Activated T-cell treated with anti-CD3 and anti-CD28 coated beads, Interleukin-2, amount 50 U/mL, for 4 hours (primary cell): ENCODE data around the gene SERTAD2. TPM values are rescaled to one million over a fixed set of nuclear protein-coding genes. Genes with fewer than 3 reads are reported as not detected.
A peak's percentile ranks its signal among the peaks of the same experiment; 100 is the strongest.

ENCODE experiments used
- ATAC-seq, 2 donors: fragments of 200-7000 bp; cut with Tn5 transposase; one replicate each; pipeline ENCODE4 v1.10.0; 2021
- DNase-seq: peaks from one replicate; pipeline ENCODE4 v3.0.0-alpha.2; 2020
- H3K27me3 Mint-ChIP-seq: one replicate; pipeline ENCODE4 v1.8.0; 2021; ENCODE audit warnings: low read depth, mixed read lengths
- H3K36me3 Mint-ChIP-seq: one replicate; pipeline ENCODE4 v1.8.0; 2022; ENCODE audit warnings: mixed read lengths; ENCODE audit not compliant: insufficient read depth
- H3K4me1 Mint-ChIP-seq: one replicate; pipeline ENCODE4 v1.8.0; 2021; ENCODE audit warnings: low read depth, mixed read lengths
- H3K4me3 Mint-ChIP-seq: one replicate; pipeline ENCODE4 v1.8.0; 2021; ENCODE audit warnings: mild to moderate bottlenecking, moderate library complexity, mixed read lengths
- H3K9me3 Mint-ChIP-seq: one replicate; pipeline ENCODE4 v1.8.0; 2021; ENCODE audit warnings: mixed read lengths
- total RNA-seq, 3 donors: library from RNA; stranded (reverse); gene quantifications; one replicate each; pipeline ENCODE4 v1.2.1, GENCODE V29; 2021

The SERTAD2 gene
- total RNA-seq: 10 to 100 TPM; 10.5 to 14.2 (median 12.7) TPM

- Mint-ChIP-seq H3K27me3 (no peaks in the 10 kb centered on the region), H3K4me3 (peak within 1 kb of the TSS; percentile 97), H3K36me3 (no peaks in the 10 kb centered on the region), H3K9me3 (no peaks in the 10 kb centered on the region), H3K4me1 (peaks cover 66% of the 10 kb centered on the region)
- ATAC-seq (peak; percentile 84 to 85), DNase-seq (peak; percentile 83)
These were observed at the start of gene SERTAD2 for GRCh38 chr2:64653109-64654062. Gene SERTAD2, minus strand, starts transcription at chr2:64653913. Its CDS starts 17,042 bp downstream, at chr2:64636871.

- peaks cover 45% of the 10 kb centered on the region for H3K4me1 Mint-ChIP-seq
- no peaks in the 10 kb centered on the region for H3K9me3 Mint-ChIP-seq
- H3K27me3 Mint-ChIP-seq: no peaks in the 10 kb centered on the region
- no peak for DNase-seq
- H3K36me3 Mint-ChIP-seq: no peaks in the 10 kb centered on the region
- peak overlapping the region; percentile 36 for H3K4me3 Mint-ChIP-seq
- peak; percentile 61 to 65 for ATAC-seq
These were observed 46.6 kb upstream of the SERTAD2 start for GRCh38 chr2:64700133-64700809.

- no peaks in the 10 kb centered on the region for H3K36me3 Mint-ChIP-seq
These were observed 46.0 kb upstream of the SERTAD2 start for GRCh38 chr2:64699712-64700111.

GRCh38 chr2:64698668-64699444 is 45.1 kb upstream of the SERTAD2 start:
- peak; percentile 90 to 92 for ATAC-seq
- no peak for DNase-seq
- H3K4me1 Mint-ChIP-seq: peaks cover 45% of the 10 kb centered on the region
- H3K9me3 Mint-ChIP-seq: no peaks in the 10 kb centered on the region
- no peaks in the 10 kb centered on the region for H3K36me3 Mint-ChIP-seq
- no peaks in the 10 kb centered on the region for H3K27me3 Mint-ChIP-seq
- H3K4me3 Mint-ChIP-seq: peak overlapping the region; percentile 2

More at GRCh38 chr2:64699712-64700111, 46.0 kb upstream of the SERTAD2 start:
- no peaks in the 10 kb centered on the region for H3K27me3 Mint-ChIP-seq
- peak overlapping the region; percentile 36 for H3K4me3 Mint-ChIP-seq
- H3K9me3 Mint-ChIP-seq: no peaks in the 10 kb centered on the region
- H3K4me1 Mint-ChIP-seq: peaks cover 45% of the 10 kb centered on the region
- ATAC-seq: peak; percentile 30 to 42
- no peak for DNase-seq

- ATAC-seq (no peak), DNase-seq (no peak)
- H3K36me3 Mint-ChIP-seq: no peaks in the 10 kb centered on the region
- no peaks in the 10 kb centered on the region for H3K9me3 Mint-ChIP-seq
- H3K4me1 Mint-ChIP-seq: peaks cover 45% of the 10 kb centered on the region
- no peaks in the 10 kb centered on the region for H3K27me3 Mint-ChIP-seq
- H3K4me3 Mint-ChIP-seq: peak overlapping the region; percentile 0
These were observed 44.5 kb upstream of the SERTAD2 start for GRCh38 chr2:64698177-64698643.

GRCh38 chr2:64697297-64698176 is 43.8 kb upstream of the SERTAD2 start:
- DNase-seq (no peak), ATAC-seq (no peak)
- Mint-ChIP-seq H3K4me3 (no peak overlapping the region), H3K9me3 (no peaks in the 10 kb centered on the region), H3K4me1 (peaks cover 45% of the 10 kb centered on the region), H3K27me3 (no peaks in the 10 kb centered on the region), H3K36me3 (no peaks in the 10 kb centered on the region)

- Mint-ChIP-seq H3K27me3 (no peaks in the 10 kb centered on the region), H3K4me1 (peaks cover 45% of the 10 kb centered on the region), H3K9me3 (no peaks in the 10 kb centered on the region), H3K4me3 (no peak overlapping the region), H3K36me3 (peaks cover 2% of the 10 kb centered on the region)
- ATAC-seq (no peak), DNase-seq (no peak)
These were observed 42.9 kb upstream of the SERTAD2 start for GRCh38 chr2:64696636-64697035.

GRCh38 chr2:64695721-64696261 is 42.1 kb upstream of the SERTAD2 start:
- no peak for ATAC-seq
- no peaks in the 10 kb centered on the region for H3K27me3 Mint-ChIP-seq
- DNase-seq: no peak
- H3K4me1 Mint-ChIP-seq: peaks cover 42% of the 10 kb centered on the region
- peaks cover 2% of the 10 kb centered on the region for H3K36me3 Mint-ChIP-seq
- no peaks in the 10 kb centered on the region for H3K9me3 Mint-ChIP-seq
- H3K4me3 Mint-ChIP-seq: no peak overlapping the region

- ATAC-seq: no peak
- no peaks in the 10 kb centered on the region for H3K27me3 Mint-ChIP-seq
- peaks cover 17% of the 10 kb centered on the region for H3K4me1 Mint-ChIP-seq
- H3K4me3 Mint-ChIP-seq: no peak overlapping the region
- DNase-seq: no peak
- no peaks in the 10 kb centered on the region for H3K9me3 Mint-ChIP-seq
- H3K36me3 Mint-ChIP-seq: peaks cover 2% of the 10 kb centered on the region
These were observed 38.7 kb upstream of the SERTAD2 start for GRCh38 chr2:64692401-64692800.

GRCh38 chr2:64688909-64689308 is 35.2 kb upstream of the SERTAD2 start:
- Mint-ChIP-seq H3K4me3 (no peak overlapping the region), H3K27me3 (no peaks in the 10 kb centered on the region), H3K4me1 (peaks cover 6% of the 10 kb centered on the region), H3K9me3 (no peaks in the 10 kb centered on the region), H3K36me3 (peaks cover 2% of the 10 kb centered on the region)
- no peak for ATAC-seq
- no peak for DNase-seq

GRCh38 chr2:64686283-64686956 is 32.7 kb upstream of the SERTAD2 start:
- no peak for ATAC-seq
- no peaks in the 10 kb centered on the region for H3K9me3 Mint-ChIP-seq

GRCh38 chr2:64685430-64685829 is 31.7 kb upstream of the SERTAD2 start:
- ATAC-seq: no peak
- Mint-ChIP-seq H3K4me3 (no peak overlapping the region), H3K36me3 (no peaks in the 10 kb centered on the region), H3K9me3 (no peaks in the 10 kb centered on the region), H3K27me3 (no peaks in the 10 kb centered on the region), H3K4me1 (peaks cover 11% of the 10 kb centered on the region)
- no peak for DNase-seq

More at GRCh38 chr2:64686283-64686956, 32.7 kb upstream of the SERTAD2 start:
- no peaks in the 10 kb centered on the region for H3K36me3 Mint-ChIP-seq
- no peak overlapping the region for H3K4me3 Mint-ChIP-seq
- DNase-seq: no peak
- H3K27me3 Mint-ChIP-seq: no peaks in the 10 kb centered on the region
- H3K4me1 Mint-ChIP-seq: peaks cover 11% of the 10 kb centered on the region
